Measurements from ENCODE around the gene BCAS3.

- TF ChIP-seq TAF1 (IDR thresholded peaks at IDR 0.05; ENCODE audit: low read depth), result no peak
- no peak for TF ChIP-seq CTCF (IDR thresholded peaks at IDR 0.05; ENCODE audit: poor library complexity, severe bottlenecking)
- no peak for TF ChIP-seq EP300 (conservative IDR thresholded peaks at IDR 0.05; ENCODE audit: poor library complexity, severe bottlenecking)
These were observed 703.9 kb downstream of the BCAS3 start for GRCh38 chr17:61381537-61381936.
